ENCODE results near the gene NTMT2.
"Not testable (repeated sequence)": the region's sequence is repeated elsewhere in the genome, so short reads cannot be mapped to it uniquely, and the experiment has no call there.

NTMT2 gene

GRCh38 chr1:170156594-170156993, 10.8 kb downstream of the NTMT2 start:
- no peak for TF ChIP-seq CTCF (IDR thresholded peaks at IDR 0.05; ENCODE audit: low read depth, low read length)

GRCh38 chr1:170157820-170158219, 12.1 kb downstream of the NTMT2 start:
- no peak for TF ChIP-seq CTCF (IDR thresholded peaks at IDR 0.05; ENCODE audit: low read depth, low read length)

More at GRCh38 chr1:170156594-170156993, 10.8 kb downstream of the NTMT2 start:
- DNase-seq (ENCODE audit: extremely low read depth, low read depth), result no peak

GRCh38 chr1:170162459-170163246, 16.9 kb downstream of the NTMT2 start:
- DNase-seq (ENCODE audit: extremely low read depth, low read depth), result peak; percentile 60
- no peak for TF ChIP-seq CTCF (IDR thresholded peaks at IDR 0.05; ENCODE audit: low read depth, low read length)

More at GRCh38 chr1:170157820-170158219, 12.1 kb downstream of the NTMT2 start:
- DNase-seq (ENCODE audit: extremely low read depth, low read depth), result no peak

GRCh38 chr1:170164103-170164763, 18.5 kb downstream of the NTMT2 start:
- no peak for DNase-seq (ENCODE audit: extremely low read depth, low read depth)
- TF ChIP-seq CTCF (IDR thresholded peaks at IDR 0.05; ENCODE audit: low read depth, low read length), result no peak

- TF ChIP-seq CTCF (IDR thresholded peaks at IDR 0.05; ENCODE audit: low read depth, low read length), result no peak
- DNase-seq (ENCODE audit: extremely low read depth, low read depth), result no peak
Measured at GRCh38 chr1:170166518-170167180, 20.9 kb downstream of the NTMT2 start.

DNA sequence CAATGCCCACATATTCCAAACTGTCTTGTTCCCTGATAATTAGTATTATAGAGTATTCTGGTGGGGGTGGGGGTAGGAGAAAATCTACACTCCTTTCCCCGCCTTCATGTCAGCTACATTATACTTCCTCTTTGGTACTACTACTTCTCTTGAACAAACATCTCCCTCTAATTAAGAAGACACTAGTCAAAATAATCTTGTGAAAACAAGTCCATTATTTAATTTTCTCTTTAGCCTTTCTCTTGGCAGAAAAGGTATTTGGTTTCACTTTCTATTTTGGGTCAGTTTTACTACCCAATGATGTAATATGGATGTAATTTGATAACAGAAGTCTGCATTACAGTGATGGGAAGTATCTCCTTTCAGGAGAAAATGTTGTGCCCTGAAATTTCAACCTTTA, 22.5 kb downstream of the NTMT2 start:
- no peak for DNase-seq (ENCODE audit: extremely low read depth, low read depth)

DNA sequence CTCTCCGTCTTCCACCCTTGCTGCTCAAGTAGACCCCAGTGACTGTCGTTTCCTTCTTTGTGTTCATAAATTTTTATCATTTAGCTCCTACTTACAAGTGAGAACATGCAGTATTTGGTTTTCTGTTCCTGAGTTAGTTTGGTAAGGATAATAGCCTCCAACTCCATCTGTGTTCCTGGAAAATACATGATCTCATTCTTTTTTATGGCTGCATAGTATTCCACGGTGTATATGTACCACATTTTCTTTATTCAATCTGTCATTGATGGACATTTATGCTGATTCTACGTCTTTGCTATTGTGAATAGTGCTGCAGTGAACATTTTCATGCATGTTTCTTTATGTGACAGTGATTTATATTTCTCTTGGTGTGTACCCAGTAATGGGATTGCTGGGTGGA, 24.8 kb downstream of the NTMT2 start:
- not testable (repeated sequence) for DNase-seq (ENCODE audit: extremely low read depth, low read depth)

More for the DNA sequence above, 22.5 kb downstream of the NTMT2 start:
- no peak for TF ChIP-seq CTCF (IDR thresholded peaks at IDR 0.05; ENCODE audit: low read depth, low read length)

All from AG09319 (cell line).